ENCODE results near the gene COL15A1. TPM values are rescaled to one million over a fixed set of nuclear protein-coding genes. Genes with fewer than 3 reads are reported as not detected.

The COL15A1 gene
- total and polyA plus RNA-seq, 2 of the 13 experiments (the other 11 are each of a cell fraction or from before 2014, with no cell fraction given) = not detected

DNA sequence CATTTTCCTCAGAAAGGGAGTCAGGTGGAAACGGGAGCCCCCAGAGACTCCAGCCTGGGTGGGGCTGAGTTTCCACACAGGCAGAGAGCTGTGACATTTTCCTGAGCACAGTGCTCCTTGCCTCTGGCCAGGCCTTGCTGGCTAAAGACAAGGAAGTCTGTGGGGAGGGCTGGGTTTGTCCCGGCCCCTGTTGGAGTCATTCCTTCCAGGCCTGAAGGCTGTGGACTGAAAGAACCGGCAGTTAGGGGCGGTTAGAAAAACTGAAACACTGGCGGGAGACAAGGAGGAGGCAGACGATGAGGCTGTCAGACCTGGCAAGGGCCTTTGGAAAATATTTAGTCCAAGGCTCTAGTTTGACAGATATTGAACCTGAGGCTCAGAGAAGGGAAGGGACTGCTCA is 29.9 kb downstream of the COL15A1 start:
- FAIRE-seq = no peak
- H3K79me2 ChIP-seq (ENCODE audit: insufficient read depth, low read length) = no peaks in the 10 kb centered on the region
- H3K36me3 ChIP-seq (replicated peaks in 1 of 2; ENCODE audit: control insufficient read depth in 1 of 2, insufficient read depth in 2 of 2, low read length in 2 of 2) = no peaks in the 10 kb centered on the region
- H3K9ac ChIP-seq (ENCODE audit: insufficient read depth, low read depth, low read length) = no peak overlapping the region
- BruUV-seq (replicated peaks) = no TSS peak
- intact Hi-C loops (cut with micrococcal nuclease; ENCODE audit: unreplicated experiment) (no loop called here), in situ Hi-C loops (cut with HindIII; ENCODE audit: extremely low pct_ligation_motif_present, low pct_unique_long_range_greater_than_20kb) (loop anchor here (10.0 kb wide), 1 partner anchor 171 kb away; no protein-coding TSS in a partner anchor)
- H3K4me2 ChIP-seq (ENCODE audit: low read depth, low read length) = no peak overlapping the region
- no peak for TF ChIP-seq ZNF33B (CRISPR knock-in tag; IDR thresholded peaks at IDR 0.05)
- TF ChIP-seq, protein P1, sequence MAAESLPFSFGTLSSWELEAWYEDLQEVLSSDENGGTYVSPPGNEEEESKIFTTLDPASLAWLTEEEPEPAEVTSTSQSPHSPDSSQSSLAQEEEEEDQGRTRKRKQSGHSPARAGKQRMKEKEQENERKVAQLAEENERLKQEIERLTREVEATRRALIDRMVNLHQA (CRISPR knock-in tag; IDR thresholded peaks at IDR 0.05) = no peak
- TF ChIP-seq, protein P2, sequence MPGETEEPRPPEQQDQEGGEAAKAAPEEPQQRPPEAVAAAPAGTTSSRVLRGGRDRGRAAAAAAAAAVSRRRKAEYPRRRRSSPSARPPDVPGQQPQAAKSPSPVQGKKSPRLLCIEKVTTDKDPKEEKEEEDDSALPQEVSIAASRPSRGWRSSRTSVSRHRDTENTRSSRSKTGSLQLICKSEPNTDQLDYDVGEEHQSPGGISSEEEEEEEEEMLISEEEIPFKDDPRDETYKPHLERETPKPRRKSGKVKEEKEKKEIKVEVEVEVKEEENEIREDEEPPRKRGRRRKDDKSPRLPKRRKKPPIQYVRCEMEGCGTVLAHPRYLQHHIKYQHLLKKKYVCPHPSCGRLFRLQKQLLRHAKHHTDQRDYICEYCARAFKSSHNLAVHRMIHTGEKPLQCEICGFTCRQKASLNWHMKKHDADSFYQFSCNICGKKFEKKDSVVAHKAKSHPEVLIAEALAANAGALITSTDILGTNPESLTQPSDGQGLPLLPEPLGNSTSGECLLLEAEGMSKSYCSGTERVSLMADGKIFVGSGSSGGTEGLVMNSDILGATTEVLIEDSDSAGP (CRISPR knock-in tag; IDR thresholded peaks at IDR 0.05; ENCODE audit: borderline replicate concordance) = no peak
- TF ChIP-seq, protein P3, sequence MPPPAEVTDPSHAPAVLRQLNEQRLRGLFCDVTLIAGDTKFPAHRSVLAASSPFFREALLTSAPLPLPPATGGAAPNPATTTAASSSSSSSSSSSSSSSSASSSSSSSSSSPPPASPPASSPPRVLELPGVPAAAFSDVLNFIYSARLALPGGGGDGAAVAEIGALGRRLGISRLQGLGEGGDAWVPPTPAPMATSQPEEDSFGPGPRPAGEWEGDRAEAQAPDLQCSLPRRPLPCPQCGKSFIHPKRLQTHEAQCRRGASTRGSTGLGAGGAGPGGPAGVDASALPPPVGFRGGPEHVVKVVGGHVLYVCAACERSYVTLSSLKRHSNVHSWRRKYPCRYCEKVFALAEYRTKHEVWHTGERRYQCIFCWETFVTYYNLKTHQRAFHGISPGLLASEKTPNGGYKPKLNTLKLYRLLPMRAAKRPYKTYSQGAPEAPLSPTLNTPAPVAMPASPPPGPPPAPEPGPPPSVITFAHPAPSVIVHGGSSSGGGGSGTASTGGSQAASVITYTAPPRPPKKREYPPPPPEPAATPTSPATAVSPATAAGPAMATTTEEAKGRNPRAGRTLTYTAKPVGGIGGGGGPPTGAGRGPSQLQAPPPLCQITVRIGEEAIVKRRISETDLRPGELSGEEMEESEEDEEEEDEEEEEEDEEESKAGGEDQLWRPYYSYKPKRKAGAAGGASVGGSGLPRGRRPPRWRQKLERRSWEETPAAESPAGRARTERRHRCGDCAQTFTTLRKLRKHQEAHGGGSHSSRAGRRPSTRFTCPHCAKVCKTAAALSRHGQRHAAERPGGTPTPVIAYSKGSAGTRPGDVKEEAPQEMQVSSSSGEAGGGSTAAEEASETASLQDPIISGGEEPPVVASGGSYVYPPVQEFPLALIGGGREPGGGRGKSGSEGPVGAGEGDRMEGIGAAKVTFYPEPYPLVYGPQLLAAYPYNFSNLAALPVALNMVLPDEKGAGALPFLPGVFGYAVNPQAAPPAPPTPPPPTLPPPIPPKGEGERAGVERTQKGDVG (CRISPR knock-in tag; IDR thresholded peaks at IDR 0.05; ENCODE audit: borderline replicate concordance) = no peak
- ChIA-PET POLR2A (no interaction called here), CTCF (ENCODE audit: low intra/inter-chr PET ratio, low total read pairs) (no interaction called here)
- no peak for DNase-seq (ENCODE audit: low spot score)
- peaks cover 6% of the 10 kb centered on the region for H3K4me1 ChIP-seq (ENCODE audit: insufficient read depth, low read length)
- no peaks in the 10 kb centered on the region for H4K20me1 ChIP-seq (ENCODE audit: insufficient read depth, low read length)
- no peaks in the 10 kb centered on the region for H3K9me3 ChIP-seq (ENCODE audit: low read length)
- H2AFZ ChIP-seq (ENCODE audit: low read length) = no peak overlapping the region
- H3K27me3 ChIP-seq (ENCODE audit: control insufficient read depth in 1 of 2, insufficient read depth in 2 of 2, low read length in 2 of 2) = peaks cover 4 to 38% of the 10 kb centered on the region in 2 experiments; a peak in 3 of 5 replicates
- H3K4me3 ChIP-seq (replicated peaks in 1 of 3; ENCODE audit: insufficient read depth in 1 of 3, low read depth in 2 of 3, low read length in 3 of 3) = no peak overlapping the region
- H3K27ac ChIP-seq (ENCODE audit: extremely low read length, insufficient read depth, low read length) = no peak overlapping the region
- no peak for ATAC-seq
- WGBS (ENCODE audit: low lambda C conversion rate) = 6% methylated on average over 6 of the region's 6 CpGs
